Effector memory CD4-positive, alpha-beta T cell (primary cell): ENCODE results near the gene FOXN3.
"Not testable (repeated sequence)": the region's sequence is repeated elsewhere in the genome, so short reads cannot be mapped to it uniquely, and the experiment has no call there.

Experiments used
- DNase-seq, 3 donors: peaks; one replicate each; pipeline ENCODE4 v3.0.0-alpha.2; 2020
- H3K27ac ChIP-seq: 2 replicates; pipeline ENCODE4 v1.7.0; 2013; ENCODE audit warnings: mild to moderate bottlenecking, low read length, moderate library complexity; ENCODE audit not compliant: insufficient read depth, poor library complexity, severe bottlenecking
- H3K27me3 ChIP-seq: replicated peaks from 2 replicates; pipeline ENCODE4 v1.7.0; 2013; ENCODE audit warnings: mild to moderate bottlenecking, low read length; ENCODE audit not compliant: insufficient read depth, control insufficient read depth, poor library complexity, severe bottlenecking
- H3K36me3 ChIP-seq: 2 replicates; pipeline ENCODE4 v1.7.0; 2013; ENCODE audit warnings: mild to moderate bottlenecking, low read length, moderate library complexity; ENCODE audit not compliant: control insufficient read depth, insufficient read depth
- H3K4me1 ChIP-seq: 2 replicates; pipeline ENCODE4 v1.7.0; 2013; ENCODE audit warnings: low read length, mild to moderate bottlenecking; ENCODE audit not compliant: control insufficient read depth, insufficient read depth, poor library complexity, severe bottlenecking
- H3K4me3 ChIP-seq: 2 replicates; pipeline ENCODE4 v1.7.0; 2013; ENCODE audit warnings: low read length, low read depth, mild to moderate bottlenecking; ENCODE audit not compliant: insufficient read depth, poor library complexity, severe bottlenecking
- H3K9me3 ChIP-seq: 2 replicates; pipeline ENCODE4 v1.7.0; 2013; ENCODE audit warnings: mild to moderate bottlenecking, low read length, moderate library complexity; ENCODE audit not compliant: control insufficient read depth

FOXN3 gene

DNA sequence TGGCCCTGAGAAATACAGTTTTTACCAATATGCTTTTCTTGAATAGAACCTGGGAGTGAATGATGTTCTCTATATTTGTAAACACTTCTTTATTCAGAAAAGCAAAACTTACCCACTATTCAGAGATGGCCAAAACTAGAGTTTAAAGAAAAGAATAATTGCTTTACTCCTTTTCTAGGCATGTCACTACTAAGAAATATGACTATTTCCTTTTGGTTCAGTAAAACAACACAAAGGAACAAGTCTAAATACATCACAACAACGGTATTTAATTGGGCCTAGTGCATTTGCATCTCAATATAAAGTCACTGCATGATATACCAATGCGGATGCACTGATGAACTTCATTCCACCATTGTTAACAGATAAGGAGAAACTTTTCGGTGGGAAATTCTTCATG is 207.5 kb downstream of the FOXN3 start:
- DNase-seq = no peak
- H3K9me3 ChIP-seq = no peaks in the 10 kb centered on the region
- H3K4me1 ChIP-seq = no peaks in the 10 kb centered on the region
- no peak overlapping the region for H3K4me3 ChIP-seq
- no peak overlapping the region for H3K27ac ChIP-seq
- no peaks in the 10 kb centered on the region for H3K27me3 ChIP-seq
- H3K36me3 ChIP-seq = no peaks in the 10 kb centered on the region

- Histone ChIP-seq H3K36me3 (no peaks in the 10 kb centered on the region), H3K27ac (no peak overlapping the region), H3K4me3 (no peak overlapping the region), H3K9me3 (no peaks in the 10 kb centered on the region), H3K27me3 (no peaks in the 10 kb centered on the region), H3K4me1 (no peaks in the 10 kb centered on the region)
- no peak for DNase-seq
Observed at GRCh38 chr14:89207925-89208328, 209.1 kb downstream of the FOXN3 start.

DNA sequence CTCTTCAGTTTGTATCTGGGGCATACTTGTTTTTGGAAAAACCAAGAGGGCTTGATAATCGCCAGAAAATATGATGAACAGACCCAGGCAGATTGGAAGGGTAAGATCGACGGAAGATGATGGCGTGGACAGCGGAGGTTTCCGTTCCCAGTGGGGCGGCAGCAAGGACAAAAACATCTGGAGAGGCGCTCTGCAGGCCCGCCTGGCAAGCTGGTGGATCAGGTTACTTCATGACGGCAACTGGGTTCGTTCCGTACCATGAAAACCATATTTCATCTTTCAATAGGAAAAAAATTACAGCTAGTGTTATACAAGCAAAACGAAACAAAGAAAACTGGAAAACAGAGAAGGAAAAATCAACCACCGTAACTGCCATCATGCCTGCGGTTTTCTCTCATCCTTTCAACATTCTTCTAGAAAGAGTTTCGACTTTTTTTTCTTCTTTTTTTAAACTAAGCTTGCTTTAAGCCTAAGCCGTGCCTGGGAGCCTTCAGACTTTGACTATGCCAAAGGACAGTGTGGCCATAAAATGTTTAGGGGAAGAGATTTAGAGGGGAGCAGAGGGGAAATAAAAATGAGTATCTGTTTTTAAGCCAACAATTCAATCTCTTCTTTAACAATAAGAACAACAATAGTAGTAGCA is 210.5 kb downstream of the FOXN3 start:
- DNase-seq = no peak
- Histone ChIP-seq H3K27me3 (no peaks in the 10 kb centered on the region), H3K4me1 (no peaks in the 10 kb centered on the region), H3K4me3 (no peak overlapping the region), H3K9me3 (no peaks in the 10 kb centered on the region), H3K36me3 (no peaks in the 10 kb centered on the region), H3K27ac (no peak overlapping the region)

DNA sequence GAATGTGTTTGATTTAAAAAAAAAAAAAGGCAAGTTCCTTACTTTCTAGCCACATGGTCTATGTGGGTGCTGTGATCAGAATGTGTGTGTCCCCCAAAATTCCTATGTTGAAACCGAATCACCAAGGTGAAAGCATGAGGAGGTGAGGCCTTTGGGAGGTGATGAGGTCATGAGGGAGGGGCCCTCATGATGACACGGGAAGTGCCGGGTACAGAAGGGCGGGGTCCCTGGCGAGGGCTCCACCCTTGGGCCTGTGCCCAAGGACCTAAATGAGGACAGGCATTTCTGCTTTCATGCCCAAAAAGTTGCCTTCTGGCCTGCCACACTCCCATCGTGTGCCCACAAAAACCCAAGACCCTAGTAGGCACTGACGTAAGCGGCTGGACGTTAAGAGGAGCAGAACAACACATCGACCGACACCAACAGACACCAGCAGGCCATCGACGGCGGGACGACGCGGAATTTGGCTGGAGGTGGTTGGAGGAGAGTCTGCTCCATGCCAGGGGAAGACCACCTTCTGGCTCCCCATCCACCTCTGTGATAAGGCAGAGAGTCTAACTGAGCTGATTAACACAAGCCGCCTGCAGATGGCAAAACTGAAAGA is 211.8 kb downstream of the FOXN3 start:
- Histone ChIP-seq H3K27me3 (no peaks in the 10 kb centered on the region), H3K27ac (no peak overlapping the region), H3K4me3 (no peak overlapping the region), H3K4me1 (no peaks in the 10 kb centered on the region), H3K9me3 (no peaks in the 10 kb centered on the region), H3K36me3 (no peaks in the 10 kb centered on the region)
- DNase-seq = no peak

DNA sequence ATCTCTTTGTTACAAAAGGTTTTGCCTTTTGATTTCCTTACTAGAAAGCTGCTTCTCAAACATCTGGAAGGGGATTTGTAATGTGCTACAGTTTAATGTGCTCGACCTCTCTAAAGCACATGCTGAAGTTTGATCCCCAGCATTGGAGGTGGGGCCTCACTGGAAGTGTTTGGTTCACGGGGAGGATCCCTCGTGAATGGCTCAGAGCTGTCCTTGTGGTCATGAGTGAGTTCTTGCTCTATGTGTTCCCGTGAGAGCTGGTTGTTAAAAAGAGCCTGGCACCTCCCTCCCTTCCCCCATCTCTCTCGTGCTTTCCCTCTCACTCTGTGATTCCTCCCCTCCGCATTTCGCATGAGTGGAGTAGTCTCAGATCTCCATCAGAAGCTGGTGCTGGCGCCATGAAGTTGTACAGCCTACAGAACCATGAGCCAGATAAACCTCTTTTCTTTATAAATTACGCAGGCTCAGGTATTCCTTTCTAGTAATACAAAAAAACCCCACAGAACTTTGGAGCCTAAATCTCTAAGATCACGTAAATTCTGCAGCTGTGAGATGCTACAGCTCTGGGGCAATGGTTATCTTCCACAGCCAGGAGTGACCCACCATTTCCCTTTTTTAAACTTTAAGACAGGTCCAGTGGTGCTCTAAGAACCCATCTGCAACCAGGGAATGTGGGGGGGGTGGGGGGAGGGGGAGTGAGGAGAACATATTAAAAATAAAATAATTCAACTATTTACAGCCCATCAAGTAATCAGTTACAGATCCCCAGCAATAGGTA is 214.4 kb downstream of the FOXN3 start:
- no peaks in the 10 kb centered on the region for H3K9me3 ChIP-seq
- H3K4me3 ChIP-seq = no peak overlapping the region
- no peaks in the 10 kb centered on the region for H3K27me3 ChIP-seq
- no peaks in the 10 kb centered on the region for H3K4me1 ChIP-seq
- DNase-seq = no peak
- H3K36me3 ChIP-seq = no peaks in the 10 kb centered on the region
- no peak overlapping the region for H3K27ac ChIP-seq

GRCh38 chr14:89201645-89202044 is 215.4 kb downstream of the FOXN3 start:
- no peaks in the 10 kb centered on the region for H3K27me3 ChIP-seq
- DNase-seq = no peak
- no peaks in the 10 kb centered on the region for H3K36me3 ChIP-seq
- no peak overlapping the region for H3K27ac ChIP-seq
- no peak overlapping the region for H3K4me3 ChIP-seq
- H3K4me1 ChIP-seq = no peaks in the 10 kb centered on the region
- no peaks in the 10 kb centered on the region for H3K9me3 ChIP-seq

- H3K27me3 ChIP-seq, H3K4me1 ChIP-seq, H3K36me3 ChIP-seq, H3K4me3 ChIP-seq, H3K27ac ChIP-seq, DNase-seq, H3K9me3 ChIP-seq: not testable (repeated sequence)
Observed at GRCh38 chr14:89199357-89199756, 217.7 kb downstream of the FOXN3 start.

DNA sequence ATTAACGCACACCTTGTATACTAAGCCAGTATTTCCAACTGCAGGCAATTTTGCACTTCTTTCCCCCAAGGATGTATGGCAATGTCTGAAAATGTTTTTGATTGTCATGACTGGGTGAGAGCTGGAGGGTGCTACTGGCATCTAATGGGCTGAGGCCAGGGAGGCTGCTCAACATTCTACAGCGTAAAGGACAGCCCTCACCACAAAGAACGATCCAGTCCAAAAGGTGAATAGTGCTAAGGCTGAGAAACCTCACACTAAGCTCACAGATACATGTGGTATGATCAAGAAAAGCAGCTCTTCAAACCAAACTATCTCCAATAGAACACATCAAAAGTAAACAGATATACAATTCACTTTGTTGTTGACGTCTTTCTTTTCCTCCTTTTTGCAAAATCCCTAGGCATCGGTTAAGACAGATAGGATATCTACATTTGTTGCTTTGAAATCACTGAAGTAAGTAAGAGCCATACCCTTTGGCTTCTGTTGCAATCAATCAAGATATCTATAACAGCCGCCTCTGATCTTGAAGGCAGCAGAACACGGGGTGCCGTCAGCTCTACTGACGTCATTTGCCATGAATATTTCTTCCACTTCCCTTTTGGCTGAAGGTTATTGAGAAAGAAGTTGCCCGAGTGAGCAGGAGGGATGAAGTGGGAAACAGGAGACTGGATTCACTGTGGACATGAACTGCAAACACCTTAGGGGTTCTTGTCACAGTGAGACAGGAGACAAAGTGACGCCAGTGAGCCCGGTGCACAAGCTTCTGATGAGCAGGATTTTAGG is 218.3 kb downstream of the FOXN3 start:
- no peak overlapping the region for H3K4me3 ChIP-seq
- no peak for DNase-seq
- H3K27ac ChIP-seq = no peak overlapping the region
- no peaks in the 10 kb centered on the region for H3K4me1 ChIP-seq
- no peaks in the 10 kb centered on the region for H3K27me3 ChIP-seq
- H3K36me3 ChIP-seq = no peaks in the 10 kb centered on the region
- no peaks in the 10 kb centered on the region for H3K9me3 ChIP-seq

DNA sequence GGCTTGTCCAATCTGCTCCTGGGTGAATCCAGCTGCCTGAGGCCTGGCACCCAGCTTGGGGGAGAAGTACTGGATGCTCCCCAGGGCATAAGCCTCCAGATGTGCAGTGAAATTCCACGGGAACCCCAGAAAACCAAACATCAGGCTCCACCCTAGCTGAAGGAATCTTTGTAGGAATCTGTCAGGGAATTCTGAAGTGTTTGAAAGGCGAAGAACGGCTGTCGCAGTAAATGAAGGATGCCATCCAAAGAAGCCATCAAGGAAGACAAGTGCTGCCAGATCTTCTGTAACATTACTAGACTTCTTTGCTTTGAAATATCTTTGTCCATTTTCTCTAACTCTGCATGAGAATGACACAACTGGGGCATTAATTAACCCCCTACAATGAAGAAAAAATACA is 219.4 kb downstream of the FOXN3 start:
- Histone ChIP-seq H3K36me3 (no peaks in the 10 kb centered on the region), H3K27ac (no peak overlapping the region), H3K4me1 (no peaks in the 10 kb centered on the region), H3K4me3 (no peak overlapping the region), H3K27me3 (no peaks in the 10 kb centered on the region), H3K9me3 (no peaks in the 10 kb centered on the region)
- DNase-seq = no peak

DNA sequence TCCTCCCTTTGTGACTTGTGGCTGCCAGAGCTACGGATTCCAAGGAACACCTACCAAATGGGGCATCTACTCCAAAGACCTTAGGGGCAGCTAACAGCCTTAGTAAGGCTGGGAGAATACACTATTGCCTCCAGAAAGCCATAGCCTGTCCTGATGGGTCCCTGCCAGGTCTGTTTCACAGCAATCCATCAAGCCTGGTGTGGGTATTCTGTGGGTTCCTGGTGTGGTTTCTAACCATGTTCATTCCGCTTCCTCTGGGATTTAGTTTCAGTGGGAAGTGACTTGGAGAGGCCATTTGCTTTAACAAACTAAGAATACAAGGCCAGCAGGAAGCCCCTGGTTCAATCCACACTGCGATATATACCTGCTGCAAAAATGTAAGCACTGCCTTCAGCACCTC is 220.5 kb downstream of the FOXN3 start:
- H3K9me3 ChIP-seq = no peaks in the 10 kb centered on the region
- no peak overlapping the region for H3K4me3 ChIP-seq
- no peaks in the 10 kb centered on the region for H3K4me1 ChIP-seq
- no peak overlapping the region for H3K27ac ChIP-seq
- H3K27me3 ChIP-seq = no peaks in the 10 kb centered on the region
- DNase-seq = no peak
- no peaks in the 10 kb centered on the region for H3K36me3 ChIP-seq
